Stimulated activated CD4-positive, alpha-beta T cell treated with anti-CD3 and anti-CD28 coated beads, Interleukin-1b, Interleukin-23, amount 100 ng/mL, for 4 hours (primary cell): Measurements from ENCODE around the gene PPP4C.

Source experiments
- DNase-seq, 2 donors: peaks; one replicate each; pipeline ENCODE4 v3.0.0-alpha.2; 2020; ENCODE audit warnings: low read depth in 2 of 2

PPP4C gene

DNA sequence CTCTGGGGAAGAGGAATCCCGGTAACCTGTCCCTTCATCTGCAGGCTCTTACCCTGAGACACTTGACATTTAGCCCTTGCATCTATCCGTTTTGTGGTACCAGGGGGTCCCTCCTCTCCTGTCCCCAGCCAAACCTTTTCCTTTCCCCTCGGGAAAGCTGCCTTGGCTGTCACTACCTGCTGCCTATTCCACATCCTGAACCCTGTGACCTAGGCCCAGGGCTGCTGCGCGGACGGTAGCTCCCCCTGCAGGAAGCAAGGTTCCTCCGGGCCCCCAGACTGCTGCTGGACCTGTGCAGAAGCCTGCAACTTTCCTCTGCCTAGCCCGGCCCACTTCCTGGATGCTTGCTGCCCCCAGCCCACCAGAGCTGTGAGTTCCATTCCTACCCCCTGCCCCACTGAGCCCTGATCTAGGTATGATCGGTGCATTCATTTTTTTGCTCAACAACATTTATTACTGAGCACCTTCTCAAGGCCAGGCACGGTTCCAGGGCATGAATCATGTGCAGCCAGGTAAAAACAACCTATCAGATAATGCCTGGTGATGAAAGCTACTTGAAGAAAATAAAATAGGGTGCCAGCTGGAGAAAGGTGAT is 20.7 kb upstream of the PPP4C start:
- peak in 1 of 2 donors; percentile 31 for DNase-seq

DNA sequence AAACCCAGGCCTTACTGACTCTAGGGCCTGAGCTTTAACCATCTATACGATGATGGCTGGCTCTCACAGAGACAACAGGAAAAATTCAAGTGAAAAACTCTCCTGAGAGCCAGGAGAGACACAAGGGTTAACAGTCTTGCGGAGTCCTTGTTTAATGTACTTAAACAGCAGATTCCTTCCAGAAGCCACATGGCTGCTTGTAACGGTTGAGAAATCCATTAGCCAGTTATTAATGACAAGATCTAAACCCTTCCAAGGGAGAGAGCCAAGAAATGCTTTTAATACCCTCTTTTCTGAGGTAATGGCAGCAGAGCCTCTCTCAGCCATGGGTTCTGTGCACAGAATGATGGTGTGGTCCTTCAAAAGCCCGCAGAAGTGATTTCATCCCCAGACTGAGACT is 15.4 kb upstream of the PPP4C start:
- no peak for DNase-seq

DNA sequence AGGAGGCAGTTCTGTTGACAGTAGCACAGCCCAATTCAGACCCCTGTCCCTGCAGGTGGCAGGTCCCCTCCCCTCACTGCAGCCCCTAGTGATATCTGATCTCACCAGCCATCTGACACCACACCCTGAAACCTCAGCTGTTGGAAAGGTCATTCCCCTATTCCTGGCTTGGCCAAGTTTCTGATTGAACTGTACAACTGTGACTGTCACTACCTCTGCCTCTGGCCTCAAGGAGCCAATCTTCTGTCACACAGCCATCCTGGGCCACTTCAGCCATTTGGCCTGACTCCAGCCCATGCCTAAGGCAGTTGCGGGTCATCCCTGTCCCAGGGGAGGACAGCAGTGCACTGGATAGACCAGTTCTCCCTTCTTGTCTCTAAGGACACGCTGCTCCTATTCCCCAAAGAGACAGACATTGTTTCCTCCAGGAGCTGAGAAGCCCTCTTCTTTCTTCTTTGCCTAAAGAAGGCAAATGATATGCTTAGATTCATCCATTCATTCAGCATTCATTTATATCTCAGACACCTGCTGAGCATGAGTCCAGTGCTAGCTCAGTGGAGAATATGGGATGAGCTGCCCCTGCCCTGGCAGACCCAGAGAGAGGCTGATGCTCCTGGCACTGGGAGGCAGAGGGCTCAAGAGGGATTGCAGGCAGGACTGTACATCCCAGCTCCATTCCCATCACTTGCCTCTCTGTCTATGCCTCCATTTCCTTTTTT is 14.8 kb upstream of the PPP4C start:
- DNase-seq: no peak

DNA sequence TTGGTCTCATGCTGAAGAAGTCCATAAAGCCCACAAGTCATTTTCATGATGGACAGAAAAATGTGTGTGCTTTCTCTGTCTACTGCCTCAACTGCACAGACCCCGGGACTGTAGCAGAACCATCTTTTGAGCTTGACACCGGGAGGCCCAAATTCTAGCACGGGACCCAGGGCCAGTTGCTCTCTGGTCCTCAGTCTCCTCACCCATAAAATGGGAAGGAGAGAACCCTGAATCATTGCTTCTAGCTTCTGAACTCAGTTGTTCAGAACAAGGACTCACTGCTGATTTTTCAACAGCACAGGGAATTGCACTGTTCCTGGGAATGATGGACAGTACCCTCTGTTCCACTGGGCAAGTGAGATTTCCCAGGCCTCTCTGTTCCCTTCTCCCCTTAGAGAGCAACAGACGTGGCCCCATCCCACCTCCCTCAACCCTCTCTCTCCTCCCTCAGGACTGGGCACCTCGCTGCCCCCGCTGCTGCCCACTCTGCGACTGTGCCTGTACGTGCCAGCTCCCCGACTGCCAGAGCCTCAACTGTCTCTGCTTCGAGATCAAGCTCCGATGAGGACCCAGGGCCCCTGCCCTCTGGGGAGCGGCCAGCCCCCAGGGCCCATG is 12.4 kb upstream of the PPP4C start:
- DNase-seq: no peak

DNA sequence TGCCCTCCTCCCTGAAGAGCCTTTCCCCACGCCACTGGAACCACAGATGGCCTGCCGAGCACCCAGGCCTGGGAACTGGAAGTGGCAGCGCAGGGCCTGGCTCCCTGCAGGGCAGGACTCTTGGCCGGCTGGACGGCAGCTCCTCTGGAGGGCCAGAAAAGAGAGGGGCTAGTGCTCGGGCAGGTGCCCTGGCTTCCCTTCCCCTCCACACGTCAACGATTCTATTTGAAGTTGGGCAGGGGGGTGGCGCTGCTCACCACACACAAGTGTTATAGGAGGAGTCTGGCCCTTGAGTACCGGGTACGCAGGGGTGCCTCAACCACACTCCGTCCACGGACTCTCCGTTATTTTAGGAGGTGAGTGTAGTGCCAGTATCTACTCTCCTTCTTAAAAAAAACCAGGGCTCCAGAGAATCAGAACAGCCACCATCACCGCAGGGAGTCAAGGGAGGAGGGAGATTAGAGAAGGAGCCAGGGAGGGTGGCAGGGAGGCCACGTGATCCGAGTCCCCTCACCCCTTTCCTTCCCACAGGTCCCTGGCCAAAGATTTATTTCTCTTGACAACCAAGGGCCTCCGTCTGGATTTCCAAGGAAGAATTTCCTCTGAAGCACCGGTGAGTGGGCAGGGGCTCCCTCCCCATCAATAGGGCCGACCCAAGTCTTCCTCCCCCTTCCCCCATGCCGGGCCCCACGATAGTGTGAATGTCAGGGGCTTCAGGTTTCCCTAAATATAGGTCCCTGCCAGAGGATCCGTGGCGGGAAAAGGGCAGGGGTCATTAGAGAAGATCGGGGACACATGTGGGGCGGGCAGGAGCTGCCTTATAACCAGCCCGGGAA is 11.7 kb upstream of the PPP4C start:
- DNase-seq: peak; percentile 53 to 63

DNA sequence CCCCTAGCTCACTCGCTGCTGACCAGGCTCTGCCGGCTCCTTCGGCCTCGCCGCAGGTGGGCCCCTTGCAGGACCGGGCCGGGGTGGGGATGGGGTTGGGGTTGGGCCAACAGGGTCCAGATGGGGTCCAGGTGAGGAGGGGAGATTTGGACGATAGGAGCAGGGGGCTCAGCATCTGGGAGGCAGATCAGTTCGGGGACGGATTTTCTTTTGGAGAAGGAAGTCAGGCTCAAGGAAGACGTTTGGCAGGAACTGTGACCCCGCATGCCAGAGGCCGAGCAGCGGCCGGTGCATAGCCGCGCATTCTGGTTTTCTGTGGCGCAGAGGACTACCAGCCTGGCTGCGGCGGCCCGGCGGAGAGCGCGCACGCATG is 11.1 kb upstream of the PPP4C start:
- DNase-seq: no peak

DNA sequence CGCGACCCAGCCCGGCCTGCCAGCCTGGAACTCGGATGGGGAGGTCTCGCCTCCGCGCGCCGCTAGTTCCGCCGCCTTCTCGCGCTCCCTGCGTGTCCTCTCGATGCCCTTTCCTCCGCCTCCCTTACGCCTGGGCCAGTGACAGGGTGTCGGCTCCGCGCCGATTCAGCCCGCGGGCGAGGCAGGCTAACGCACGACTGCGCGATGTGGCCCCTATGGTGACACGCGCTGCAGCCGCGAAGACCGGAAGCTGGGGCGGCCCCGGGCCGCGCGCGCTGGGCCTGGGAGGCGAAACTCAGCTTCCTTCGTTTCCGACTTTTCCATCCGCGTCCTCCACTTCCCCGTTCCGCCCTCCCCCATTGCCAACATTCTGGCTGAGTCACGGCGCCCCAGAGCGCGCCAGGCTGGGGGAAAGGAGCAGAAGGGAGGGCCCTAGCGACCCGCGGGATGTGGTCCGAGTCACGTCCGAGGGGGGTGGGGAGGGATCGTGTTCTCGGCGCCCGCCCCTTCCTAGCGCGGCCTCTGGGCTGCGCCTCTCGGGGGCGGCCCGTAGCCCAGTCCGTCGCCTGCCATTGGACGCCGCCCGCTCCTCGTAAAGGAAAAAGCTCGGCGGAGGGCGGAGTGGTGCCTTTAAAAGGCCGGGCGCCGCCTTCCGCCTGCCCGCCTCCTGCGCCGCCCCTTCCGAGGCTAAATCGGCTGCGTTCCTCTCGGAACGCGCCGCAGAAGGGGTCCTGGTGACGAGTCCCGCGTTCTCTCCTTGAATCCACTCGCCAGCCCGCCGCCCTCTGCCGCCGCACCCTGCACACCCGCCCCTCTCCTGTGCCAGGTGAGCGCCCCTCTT is 10.5 kb upstream of the PPP4C start, which contains the start of gene ALDOA:
Gene ALDOA, plus strand, starts transcription at position 659 of the 841 bp plus-strand sequence. CDS start 1,138 bp downstream, outside the sequence.
- DNase-seq: peak; percentile 91 to 93

DNA sequence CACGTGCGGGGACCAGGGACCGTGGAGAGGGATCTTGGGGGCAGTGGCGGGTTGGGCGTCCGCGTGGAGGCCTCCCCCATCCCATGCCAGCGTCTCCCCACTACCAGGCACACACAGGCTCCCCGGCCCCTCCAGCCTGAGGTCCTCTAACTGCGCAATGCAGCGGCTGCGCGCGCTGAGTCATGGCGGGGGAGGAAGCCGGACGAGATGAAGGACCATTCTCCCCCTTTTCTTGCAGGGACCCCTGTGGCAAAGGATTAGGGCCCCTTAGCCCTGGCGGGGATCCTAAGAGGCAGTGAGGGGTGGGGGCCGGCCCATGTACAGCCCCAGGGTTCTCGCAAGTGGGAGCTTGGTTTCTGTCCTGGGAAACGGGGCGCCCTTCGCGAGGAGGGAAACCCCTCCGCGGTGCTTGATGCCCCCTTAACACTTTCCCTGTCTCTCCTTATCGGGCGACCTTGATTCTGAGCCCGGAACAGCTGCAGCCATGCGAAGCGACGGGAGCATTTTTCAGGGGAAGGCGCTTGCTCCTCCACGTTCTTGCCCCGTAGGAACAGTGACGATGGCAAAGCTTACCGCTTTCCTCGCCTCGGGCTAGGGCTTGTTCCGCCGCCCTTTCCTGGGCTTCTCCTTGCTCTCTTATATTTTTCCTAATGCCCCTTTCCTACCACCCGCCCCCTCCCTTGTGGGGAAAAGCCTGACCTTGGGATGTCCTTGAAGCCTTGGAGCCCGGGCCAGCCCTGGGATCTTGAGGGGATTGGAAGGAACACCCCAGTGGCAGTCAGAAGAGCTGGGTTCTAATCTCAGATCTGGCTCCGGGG is 9.6 kb upstream of the PPP4C start:
- peak in 1 of 2 donors; percentile 36 for DNase-seq

DNA sequence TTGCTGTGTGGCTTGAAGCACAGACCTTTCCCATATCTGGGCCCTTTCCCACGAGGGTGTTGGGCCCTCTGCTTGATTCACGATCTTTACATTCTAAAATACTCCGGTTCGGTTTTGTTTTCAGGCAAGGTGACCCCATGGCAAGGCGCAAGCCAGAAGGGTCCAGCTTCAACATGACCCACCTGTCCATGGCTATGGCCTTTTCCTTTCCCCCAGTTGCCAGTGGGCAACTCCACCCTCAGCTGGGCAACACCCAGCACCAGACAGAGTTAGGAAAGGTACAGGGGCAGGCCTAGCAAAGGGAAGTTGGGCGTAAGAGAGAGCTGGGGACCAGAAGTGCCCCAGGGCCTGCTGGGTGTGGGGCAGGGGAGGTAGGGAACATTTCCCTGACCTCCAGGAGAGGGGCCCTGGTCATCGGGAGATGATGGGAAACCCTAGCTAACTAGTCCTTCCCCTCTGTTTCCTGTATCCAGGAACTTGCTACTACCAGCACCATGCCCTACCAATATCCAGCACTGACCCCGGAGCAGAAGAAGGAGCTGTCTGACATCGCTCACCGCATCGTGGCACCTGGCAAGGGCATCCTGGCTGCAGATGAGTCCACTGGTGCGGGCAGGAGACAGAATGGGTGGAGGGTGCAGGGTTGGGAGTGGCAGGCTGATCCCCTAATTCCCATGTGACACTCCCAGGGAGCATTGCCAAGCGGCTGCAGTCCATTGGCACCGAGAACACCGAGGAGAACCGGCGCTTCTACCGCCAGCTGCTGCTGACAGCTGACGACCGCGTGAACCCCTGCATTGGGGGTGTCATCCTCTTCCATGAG is 8.8 kb upstream of the PPP4C start:
- no peak for DNase-seq

DNA sequence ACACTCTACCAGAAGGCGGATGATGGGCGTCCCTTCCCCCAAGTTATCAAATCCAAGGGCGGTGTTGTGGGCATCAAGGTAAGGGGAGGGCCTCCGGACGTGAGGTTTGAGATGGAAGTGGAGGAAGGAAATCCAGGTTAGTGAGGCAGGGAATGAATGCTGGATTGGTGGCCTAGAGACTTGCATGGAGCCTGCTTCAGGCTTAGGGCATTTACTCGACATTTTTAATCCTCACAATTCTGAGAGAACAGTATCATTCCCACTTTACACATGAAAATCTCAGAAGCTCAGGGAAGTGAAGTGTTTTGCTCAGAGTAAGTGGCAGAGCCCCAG is 8.2 kb upstream of the PPP4C start:
- DNase-seq: no peak

DNA sequence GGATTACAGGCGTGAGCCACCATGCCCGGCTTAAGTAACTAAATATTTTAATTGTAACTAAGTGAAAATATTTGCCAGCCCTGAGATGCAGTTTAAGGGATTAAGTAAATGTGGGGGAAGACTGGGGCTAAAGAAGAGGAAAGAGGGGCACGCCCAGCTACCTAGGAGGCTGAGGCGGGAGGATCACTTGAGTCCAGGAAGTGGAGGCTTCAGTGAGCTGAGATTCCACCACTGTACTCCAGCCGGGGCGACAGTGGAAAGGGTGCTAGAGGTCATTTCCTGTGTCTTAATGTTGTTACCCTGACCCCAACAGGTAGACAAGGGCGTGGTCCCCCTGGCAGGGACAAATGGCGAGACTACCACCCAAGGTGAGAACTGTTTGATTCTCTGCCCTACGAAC is 7.5 kb upstream of the PPP4C start:
- DNase-seq: no peak

DNA sequence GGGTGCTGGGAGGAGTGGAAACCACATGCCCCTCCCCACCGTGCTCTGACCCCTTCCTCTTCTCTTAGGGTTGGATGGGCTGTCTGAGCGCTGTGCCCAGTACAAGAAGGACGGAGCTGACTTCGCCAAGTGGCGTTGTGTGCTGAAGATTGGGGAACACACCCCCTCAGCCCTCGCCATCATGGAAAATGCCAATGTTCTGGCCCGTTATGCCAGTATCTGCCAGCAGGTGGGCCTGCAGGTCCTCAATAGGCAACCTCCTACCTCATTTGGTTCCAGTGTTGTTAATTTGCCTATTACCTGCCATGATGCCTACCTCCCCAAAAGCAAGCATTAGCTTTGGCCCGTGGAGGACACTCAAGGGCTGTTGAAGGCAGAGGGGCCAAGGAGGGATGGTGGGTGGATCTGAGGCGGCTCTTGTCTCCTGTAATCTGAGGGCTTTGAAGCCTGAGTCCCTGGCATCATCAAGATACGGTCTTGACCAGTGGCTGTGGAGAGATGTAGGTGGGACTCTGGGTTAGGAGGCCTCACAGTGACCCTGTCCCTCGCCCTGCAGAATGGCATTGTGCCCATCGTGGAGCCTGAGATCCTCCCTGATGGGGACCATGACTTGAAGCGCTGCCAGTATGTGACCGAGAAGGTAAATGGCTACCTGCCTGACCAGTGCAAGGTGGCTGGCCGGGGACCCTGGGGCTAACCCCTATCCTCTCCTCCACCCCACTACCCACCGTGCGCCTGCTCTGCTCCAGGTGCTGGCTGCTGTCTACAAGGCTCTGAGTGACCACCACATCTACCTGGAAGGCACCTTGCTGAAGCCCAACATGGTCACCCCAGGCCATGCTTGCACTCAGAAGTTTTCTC is 6.8 kb upstream of the PPP4C start:
- peak; percentile 36 to 39 for DNase-seq

DNA sequence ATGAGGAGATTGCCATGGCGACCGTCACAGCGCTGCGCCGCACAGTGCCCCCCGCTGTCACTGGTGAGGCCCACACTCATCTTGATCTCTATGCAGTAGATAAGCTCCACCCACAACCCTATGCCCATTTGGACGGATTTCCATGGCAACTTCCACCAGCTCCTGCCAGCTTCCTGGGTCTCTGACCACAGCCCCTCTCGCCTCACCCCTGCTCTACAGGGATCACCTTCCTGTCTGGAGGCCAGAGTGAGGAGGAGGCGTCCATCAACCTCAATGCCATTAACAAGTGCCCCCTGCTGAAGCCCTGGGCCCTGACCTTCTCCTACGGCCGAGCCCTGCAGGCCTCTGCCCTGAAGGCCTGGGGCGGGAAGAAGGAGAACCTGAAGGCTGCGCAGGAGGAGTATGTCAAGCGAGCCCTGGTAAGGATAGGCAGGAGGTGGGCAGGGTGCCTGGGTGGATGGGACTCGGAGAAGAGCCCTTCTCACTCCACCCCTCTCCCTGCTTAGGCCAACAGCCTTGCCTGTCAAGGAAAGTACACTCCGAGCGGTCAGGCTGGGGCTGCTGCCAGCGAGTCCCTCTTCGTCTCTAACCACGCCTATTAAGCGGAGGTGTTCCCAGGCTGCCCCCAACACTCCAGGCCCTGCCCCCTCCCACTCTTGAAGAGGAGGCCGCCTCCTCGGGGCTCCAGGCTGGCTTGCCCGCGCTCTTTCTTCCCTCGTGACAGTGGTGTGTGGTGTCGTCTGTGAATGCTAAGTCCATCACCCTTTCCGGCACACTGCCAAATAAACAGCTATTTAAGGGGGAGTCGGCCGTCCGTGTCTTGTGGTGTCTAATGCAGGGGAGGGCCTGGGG is 6.0 kb upstream of the PPP4C start:
- no peak for DNase-seq

DNA sequence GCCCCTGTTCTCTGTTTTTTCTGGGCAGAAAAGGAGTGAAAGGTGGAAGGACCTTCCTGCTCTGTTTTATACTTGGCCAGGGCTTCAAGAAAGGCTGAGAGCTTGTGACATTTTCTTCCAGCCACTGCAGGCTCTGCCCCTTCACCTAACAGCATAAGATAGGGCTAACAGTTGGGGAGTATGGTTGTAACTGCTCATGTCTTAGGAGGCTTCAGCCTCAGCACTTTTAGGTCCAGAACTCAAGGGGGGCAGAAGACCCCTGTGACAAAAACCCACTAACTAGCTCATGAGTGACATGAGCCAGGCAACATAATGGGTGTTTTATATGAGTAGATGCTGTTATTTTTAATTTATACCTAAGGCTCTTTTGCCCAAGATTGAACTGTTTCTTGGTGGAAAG is 5.3 kb upstream of the PPP4C start:
- no peak for DNase-seq

DNA sequence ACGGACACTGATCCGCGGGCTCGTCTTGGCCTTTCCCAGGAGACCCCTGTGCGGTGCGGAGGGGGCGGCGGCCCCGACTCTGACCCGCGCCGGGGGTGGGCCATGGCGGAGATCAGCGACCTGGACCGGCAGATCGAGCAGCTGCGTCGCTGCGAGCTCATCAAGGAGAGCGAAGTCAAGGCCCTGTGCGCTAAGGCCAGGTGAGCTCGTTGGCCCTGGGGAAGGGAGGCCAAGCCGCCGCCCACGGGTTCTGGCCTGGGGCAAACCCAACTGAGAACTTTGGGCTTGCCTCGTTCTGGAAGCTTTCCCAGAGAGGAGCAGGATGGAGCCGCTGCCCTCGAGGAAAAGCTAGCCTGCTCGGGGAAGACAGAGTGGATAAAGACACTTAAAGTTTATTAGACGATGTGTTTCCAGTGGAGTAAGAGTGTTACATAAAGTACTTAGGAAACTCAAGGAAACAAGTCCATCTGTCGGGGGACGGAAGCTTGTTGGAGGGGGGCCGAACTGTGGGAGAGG is 540 bp downstream of the PPP4C start:
- no peak for DNase-seq

DNA sequence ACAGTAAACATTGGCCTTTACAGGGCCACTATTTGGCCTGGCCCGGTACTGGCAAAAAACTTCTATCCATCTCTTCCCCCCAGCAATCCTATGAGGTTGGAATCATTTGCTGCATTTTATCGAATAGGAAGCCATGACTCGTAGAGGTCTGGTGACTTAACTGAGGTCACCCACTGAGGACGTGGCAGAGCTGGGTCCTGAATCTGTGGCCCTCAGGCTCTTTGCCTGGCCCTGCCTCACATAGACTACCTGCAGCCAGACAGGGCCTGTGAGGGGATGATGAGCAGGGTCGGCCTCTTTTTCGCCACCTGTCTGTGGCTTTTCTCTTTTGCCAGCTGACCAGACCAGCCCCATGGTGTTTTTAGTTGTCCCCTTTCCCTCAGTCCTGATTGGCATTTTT is 1.9 kb downstream of the PPP4C start:
- no peak for DNase-seq

DNA sequence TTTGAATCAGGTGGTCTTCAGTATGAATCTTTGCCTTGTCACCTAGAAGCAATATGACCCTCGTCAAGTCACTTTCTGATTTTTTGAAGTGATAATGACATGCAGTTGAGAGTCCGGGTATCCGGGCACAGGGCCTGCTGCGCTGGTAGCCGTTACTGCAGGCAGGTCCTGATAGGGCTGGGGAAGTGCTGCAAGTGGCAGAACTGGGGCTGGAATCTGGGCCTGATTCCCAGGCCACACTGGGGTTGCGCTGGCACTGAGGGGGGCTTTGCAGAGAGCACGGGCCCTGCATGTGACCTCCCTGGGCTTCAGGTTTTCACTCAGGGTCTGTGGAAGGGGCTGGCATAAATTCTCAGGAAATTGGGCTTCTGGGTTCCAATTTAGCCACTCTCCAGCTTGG is 3.0 kb downstream of the PPP4C start:
- no peak for DNase-seq

DNA sequence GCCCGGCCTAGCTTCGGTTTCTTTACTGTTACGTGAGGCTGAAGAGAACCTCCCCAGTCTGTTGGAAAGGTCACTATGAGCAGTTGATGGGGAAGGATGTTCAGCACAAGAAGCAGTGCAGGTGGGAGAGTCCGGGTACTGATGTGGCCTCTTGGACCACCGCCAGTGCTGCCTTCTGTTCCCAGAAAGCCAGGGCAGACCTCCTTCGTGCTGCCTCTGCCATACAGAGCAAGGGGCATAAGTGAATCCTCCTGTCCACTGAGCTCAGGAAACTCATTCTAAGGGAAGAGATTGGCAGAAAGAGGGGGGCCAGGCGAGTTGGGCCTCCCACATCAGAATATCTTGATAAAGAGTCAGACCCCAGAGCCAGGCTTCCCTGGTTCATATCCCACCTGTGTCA is 3.7 kb downstream of the PPP4C start:
- DNase-seq: no peak
